ENCODE data around the gene SPINK9. TPM values are rescaled to one million over a fixed set of nuclear protein-coding genes. Genes with fewer than 3 reads are reported as not detected.
A peak's percentile ranks its signal among the peaks of the same experiment; 100 is the strongest.

SPINK9 gene
- total and polyA plus RNA-seq, 8 donors = not detected

GRCh38 chr5:148368299-148368698 is 32.9 kb downstream of the SPINK9 start:
- Histone ChIP-seq H3K4me3 (no peak overlapping the region), H3K4me1 (peaks cover 0 to 8% (median 0%) of the 10 kb centered on the region in 4 donors), H3K27me3 (no peaks in the 10 kb centered on the region), H3K36me3 (no peaks in the 10 kb centered on the region), H3K9me3 (peaks cover 0 to 8% (median 2%) of the 10 kb centered on the region in 4 donors), H3K27ac (no peak overlapping the region)
- intact Hi-C loops (cut with DNase I; ENCODE audit: low total_unique reads) = no loop called here
- TF ChIP-seq EP300 (IDR thresholded peaks at IDR 0.05) (no peak), POLR2A (IDR thresholded peaks at IDR 0.05) (no peak), CTCF (IDR thresholded peaks at IDR 0.05) (no peak), POLR2AphosphoS5 (IDR thresholded peaks at IDR 0.05) (no peak)
- no peak for DNase-seq

- Histone ChIP-seq H3K9me3 (peaks cover 0 to 8% (median 2%) of the 10 kb centered on the region in 4 donors), H3K27me3 (no peaks in the 10 kb centered on the region), H3K4me3 (no peak overlapping the region), H3K27ac (peak overlapping the region in 1 of 5 donors; percentile 56), H3K4me1 (peaks cover 0 to 25% (median 0%) of the 10 kb centered on the region in 4 donors), H3K36me3 (peaks cover 0 to 4% (median 0%) of the 10 kb centered on the region in 4 donors)
- TF ChIP-seq EP300 (IDR thresholded peaks at IDR 0.05) (no peak), POLR2A (IDR thresholded peaks at IDR 0.05) (no peak), CTCF (IDR thresholded peaks at IDR 0.05) (no peak), POLR2AphosphoS5 (IDR thresholded peaks at IDR 0.05) (no peak)
- 28 to 50% (median 36%) methylated on average over 2 of the region's 2 CpGs for WGBS, 5 donors
- intact Hi-C loops (cut with DNase I; ENCODE audit: low total_unique reads) = loop anchor here (10.0 kb wide), 1 partner anchor 197 kb away; no protein-coding TSS in a partner anchor
- no peak for DNase-seq
Observed at GRCh38 chr5:148372166-148372725, 36.9 kb downstream of the SPINK9 start.

GRCh38 chr5:148372893-148373292 is 37.5 kb downstream of the SPINK9 start:
- H3K27me3 ChIP-seq = no peaks in the 10 kb centered on the region
- TF ChIP-seq CTCF (IDR thresholded peaks at IDR 0.05) (no peak), POLR2AphosphoS5 (IDR thresholded peaks at IDR 0.05) (no peak), POLR2A (IDR thresholded peaks at IDR 0.05) (no peak), EP300 (IDR thresholded peaks at IDR 0.05) (no peak)
- H3K4me3 ChIP-seq = no peak overlapping the region
- intact Hi-C loops (cut with DNase I; ENCODE audit: low total_unique reads) = loop anchor here (10.0 kb wide), 1 partner anchor 198 kb away; no protein-coding TSS in a partner anchor
- peaks cover 0 to 25% (median 0%) of the 10 kb centered on the region in 4 donors for H3K4me1 ChIP-seq
- H3K27ac ChIP-seq = peak overlapping the region in 2 of 5 donors; percentile 40 to 56
- peaks cover 0 to 10% (median 1%) of the 10 kb centered on the region in 4 donors for H3K36me3 ChIP-seq
- peak in 1 of 2 donors; percentile 51 for DNase-seq
- peaks cover 0 to 8% (median 2%) of the 10 kb centered on the region in 4 donors for H3K9me3 ChIP-seq

- H3K27ac ChIP-seq = no peak overlapping the region
Observed at GRCh38 chr5:148374690-148375360, 39.5 kb downstream of the SPINK9 start.

More at GRCh38 chr5:148374690-148375360, 39.5 kb downstream of the SPINK9 start:
- H3K4me3 ChIP-seq = no peak overlapping the region
- no peaks in the 10 kb centered on the region for H3K27me3 ChIP-seq
- WGBS, 5 donors = 67 to 73% (median 69%) methylated on average over 3 of the region's 3 CpGs
- H3K4me1 ChIP-seq = peaks cover 0 to 28% (median 3%) of the 10 kb centered on the region in 4 donors
- H3K36me3 ChIP-seq = peaks cover 0 to 11% (median 2%) of the 10 kb centered on the region in 4 donors
- peak; percentile 42 to 76 for DNase-seq
- intact Hi-C loops (cut with DNase I; ENCODE audit: low total_unique reads) = loop anchor here (10.0 kb wide), 1 partner anchor 200 kb away; no protein-coding TSS in a partner anchor
- TF ChIP-seq EP300 (IDR thresholded peaks at IDR 0.05) (no peak), CTCF (IDR thresholded peaks at IDR 0.05) (peak in 5 of 7 experiments; percentile 50 to 74 (median 64)), POLR2A (IDR thresholded peaks at IDR 0.05) (no peak), POLR2AphosphoS5 (IDR thresholded peaks at IDR 0.05) (peak in 1 of 3 donors; percentile 4)
- peaks cover 0 to 6% (median 0%) of the 10 kb centered on the region in 4 donors for H3K9me3 ChIP-seq

Measured in stomach (tissue), 9 donors.